ENCODE data around the gene MAX. TPM values are rescaled to one million over a fixed set of nuclear protein-coding genes. Genes with fewer than 3 reads are reported as not detected.

Gene MAX
- total and polyA plus RNA-seq, 2 of the 8 experiments (the other 6 are each of a cell fraction or from before 2014, with no cell fraction given), result 36.9 to 65.1 TPM

DNA sequence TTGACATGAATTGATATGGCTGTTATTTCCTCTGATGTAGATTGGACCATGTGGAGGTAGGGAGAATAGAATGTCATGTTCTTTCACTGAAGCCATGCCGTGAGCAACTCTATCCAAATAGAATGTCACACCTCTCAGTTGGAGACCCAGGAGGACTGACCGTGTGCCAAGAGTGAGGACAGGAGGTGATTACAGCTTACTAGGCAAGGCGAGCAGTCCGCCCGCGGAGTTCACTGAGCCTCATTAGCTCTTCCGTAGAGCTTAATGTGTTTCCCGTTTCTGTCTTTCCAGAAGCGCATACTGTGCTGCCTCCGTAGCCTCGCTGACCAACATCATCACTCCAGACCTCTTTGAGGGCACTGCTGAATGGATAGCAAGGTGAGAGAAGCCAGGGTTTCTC, 70.0 kb downstream of the MAX start:
- Histone ChIP-seq H3K4ac (replicated peaks; ENCODE audit: insufficient read length, low read depth, low read length) (no peak overlapping the region), H2BK15ac (ENCODE audit: low read length) (no peak overlapping the region), H4K20me1 (replicated peaks in 1 of 2; ENCODE audit: control insufficient read depth in 1 of 2, insufficient read depth in 2 of 2, low read length in 2 of 2) (peaks cover 0 to 4% of the 10 kb centered on the region in 2 experiments), H3K4me1 (replicated peaks in 1 of 4; ENCODE audit: control insufficient read depth in 3 of 4, insufficient read depth in 4 of 4, low read length in 3 of 4) (no peaks in the 10 kb centered on the region), H3K27ac (ENCODE audit: low read depth, low read length) (no peak overlapping the region), H4K91ac (replicated peaks; ENCODE audit: insufficient read length, low read length) (no peak overlapping the region), H3K56ac (replicated peaks; ENCODE audit: insufficient read length, low read depth, low read length) (no peak overlapping the region), H4K8ac (ENCODE audit: extremely low read depth, insufficient read depth, low read length) (no peak overlapping the region), H3K27me3 (replicated peaks in 1 of 4; ENCODE audit: control insufficient read depth in 3 of 4, extremely low read depth in 1 of 4, insufficient read depth in 3 of 4, low read length in 3 of 4) (no peaks in the 10 kb centered on the region), H3K79me2 (ENCODE audit: control insufficient read depth in 1 of 2, insufficient read depth in 2 of 2, low read length in 2 of 2) (no peaks in the 10 kb centered on the region), H3K18ac (ENCODE audit: extremely low read depth, low read length) (no peak overlapping the region), H2BK5ac (ENCODE audit: low read depth, low read length) (no peak overlapping the region), H3K23ac (ENCODE audit: insufficient read length) (no peak overlapping the region), H3K14ac (ENCODE audit: insufficient read length) (no peak overlapping the region), H2AFZ (ENCODE audit: low read length) (no peak overlapping the region), H3K23me2 (ENCODE audit: low read depth, low read length) (no peaks in the 10 kb centered on the region), H3K9me3 (ENCODE audit: insufficient read depth in 2 of 2, low read depth in 1 of 2, low read length in 1 of 2) (no peaks in the 10 kb centered on the region), H4K5ac (ENCODE audit: insufficient read length, low read depth, low read length) (no peak overlapping the region), H3K9ac (replicated peaks in 1 of 4; ENCODE audit: extremely low read depth in 1 of 4, low read depth in 3 of 4, low read length in 3 of 4) (no peak overlapping the region), H2BK12ac (ENCODE audit: low read depth, low read length) (no peak overlapping the region), H2AK5ac (ENCODE audit: low read depth, low read length) (no peak overlapping the region), H2BK20ac (ENCODE audit: low read length) (no peak overlapping the region), H3K79me1 (ENCODE audit: low read depth, low read length) (no peaks in the 10 kb centered on the region), H3K4me3 (ENCODE audit: extremely low read depth in 1 of 4, insufficient read depth in 2 of 4, low read depth in 3 of 4, low read length in 4 of 4) (no peak overlapping the region), H3K36me3 (ENCODE audit: control insufficient read depth in 2 of 4, insufficient read depth in 4 of 4, low read length in 3 of 4) (peaks cover 2 to 16% (median 4%) of the 10 kb centered on the region in 4 experiments; a peak in 6 of 8 replicates), H3K4me2 (ENCODE audit: insufficient read depth in 1 of 2, low read depth in 2 of 2, low read length in 2 of 2) (no peak overlapping the region), H2BK120ac (replicated peaks; ENCODE audit: low read depth, low read length) (no peak overlapping the region)
- 95% methylated on average over 11 of the region's 11 CpGs; no CpG with 5 or more reads in 1 of the 2 experiments for WGBS, 2 experiments (ENCODE audit: extremely low coverage in 1 of 2, insufficient coverage in 1 of 2, insufficient read length in 1 of 2, insufficient replicate concordance in 2 of 2, low coverage in 1 of 2, low lambda C conversion rate in 2 of 2, missing lambda C conversion rate in 1 of 2)
- FAIRE-seq, result no peak
- no peak for TF ChIP-seq NRF1 (IDR thresholded peaks at IDR 0.05; ENCODE audit: low read depth, low read length)
- TF ChIP-seq TAF1 (IDR thresholded peaks at IDR 0.05; ENCODE audit: low read depth, low read length), result no peak
- TF ChIP-seq GABPA (IDR thresholded peaks at IDR 0.05; ENCODE audit: borderline replicate concordance, insufficient read depth, low read length), result no peak
- TF ChIP-seq TEAD4 (IDR thresholded peaks at IDR 0.05; ENCODE audit: low read depth, low read length), result no peak
- CTCF ChIA-PET (ENCODE audit: partially characterized antibody), result interaction anchor here (0.8 to 1.4 kb wide), 8 partner anchors 13 to 209 kb away, joined by 3 to 5 read pairs (median 3); no protein-coding TSS in a partner anchor
- no peak for DNase-seq (ENCODE audit: low read depth in 1 of 2, low spot score in 2 of 2)
- POLR2A ChIA-PET (ENCODE audit: partially characterized antibody), result no interaction called here
